Measurements from ENCODE around the gene DUSP23. TPM values are rescaled to one million over a fixed set of nuclear protein-coding genes. Genes with fewer than 3 reads are reported as not detected.

The DUSP23 gene
- total and polyA plus RNA-seq, 5 experiments from 2014 or later = 13.0 to 57.7 (median 50.0) TPM

- Mint-ChIP-seq H3K27me3 (peaks cover 3 to 23% (median 12%) of the 10 kb centered on the region in 5 donors), H3K4me1 (no peaks in the 10 kb centered on the region), H3K4me3 (no peak overlapping the region), H3K27ac (no peak overlapping the region), H3K9me3 (no peaks in the 10 kb centered on the region), H3K36me3 (no peaks in the 10 kb centered on the region)
- DNase-seq (no peak), ATAC-seq (no peak)
- POLR2A ChIA-PET = no interaction called here
Observed at GRCh38 chr1:159791461-159791860, 10.7 kb downstream of the DUSP23 start.

- Mint-ChIP-seq H3K4me3 (no peak overlapping the region), H3K9me3 (no peaks in the 10 kb centered on the region), H3K27me3 (peaks cover 3 to 19% (median 8%) of the 10 kb centered on the region in 5 donors), H3K36me3 (no peaks in the 10 kb centered on the region), H3K4me1 (peaks cover 12 to 21% (median 20%) of the 10 kb centered on the region in 4 donors), H3K27ac (no peak overlapping the region)
- POLR2A ChIA-PET = no interaction called here
- ATAC-seq (no peak), DNase-seq (no peak)
Observed at GRCh38 chr1:159795534-159795933, 14.8 kb downstream of the DUSP23 start.

DNA sequence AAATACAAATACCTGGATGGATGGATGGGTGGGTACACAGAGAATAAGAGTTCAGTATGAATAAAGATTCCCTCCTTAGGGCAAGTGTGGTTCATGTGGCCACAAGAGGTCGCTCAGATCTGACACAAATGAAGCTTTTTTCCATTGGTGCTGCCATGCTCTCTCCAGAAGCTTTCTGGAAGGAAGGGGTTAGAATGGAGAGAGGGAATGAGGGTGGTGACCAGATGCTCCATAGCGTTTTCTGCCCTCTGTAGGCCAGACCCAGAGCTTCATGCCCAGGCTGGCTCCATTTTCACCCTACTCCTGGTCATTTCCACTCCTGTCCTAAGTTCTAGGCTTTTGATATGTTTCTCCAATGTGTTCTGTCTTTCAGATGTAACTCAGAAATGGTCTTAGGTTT, 18.1 kb downstream of the DUSP23 start:
- Mint-ChIP-seq H3K27me3 (peaks cover 0 to 4% (median 0%) of the 10 kb centered on the region in 5 donors), H3K4me3 (no peak overlapping the region), H3K27ac (peak overlapping the region in 3 of 10 donors; percentile 6 to 16 (median 6)), H3K4me1 (peaks cover 21 to 53% (median 35%) of the 10 kb centered on the region in 4 donors), H3K36me3 (no peaks in the 10 kb centered on the region), H3K9me3 (no peaks in the 10 kb centered on the region)
- POLR2A ChIA-PET = interaction anchor here (0.7 to 1.9 kb wide), 2 partner anchors 56 to 125 kb away, joined by 3 to 4 read pairs; no protein-coding TSS in a partner anchor
- peak in 8 of 10 donors; percentile 13 to 44 (median 34) for DNase-seq
- peak; percentile 53 to 83 for ATAC-seq

- Mint-ChIP-seq H3K36me3 (no peaks in the 10 kb centered on the region), H3K9me3 (no peaks in the 10 kb centered on the region), H3K27me3 (peaks cover 0 to 3% (median 0%) of the 10 kb centered on the region in 5 donors), H3K4me3 (peak overlapping the region in 6 of 10 donors; percentile 52 to 92 (median 76)), H3K27ac (peak overlapping the region in 8 of 10 donors; percentile 53 to 90 (median 78)), H3K4me1 (peaks cover 24 to 59% (median 40%) of the 10 kb centered on the region in 4 donors)
- DNase-seq = no peak
- no peak for ATAC-seq
- POLR2A ChIA-PET = interaction anchor here (0.7 to 1.9 kb wide), 3 partner anchors 56 to 124 kb away, joined by 3 to 4 read pairs (median 4); no protein-coding TSS in a partner anchor
Observed at GRCh38 chr1:159799446-159799985, 18.8 kb downstream of the DUSP23 start.

GRCh38 chr1:159800177-159800930, 19.6 kb downstream of the DUSP23 start:
- H3K9me3 Mint-ChIP-seq = no peaks in the 10 kb centered on the region
- H3K27ac Mint-ChIP-seq = peak overlapping the region in 9 of 10 donors; percentile 53 to 93 (median 79)
- POLR2A ChIA-PET = interaction anchor here (1.0 to 1.9 kb wide), 2 partner anchors 55 to 91 kb away, joined by 4 read pairs; no protein-coding TSS in a partner anchor
- H3K4me3 Mint-ChIP-seq = peak overlapping the region; percentile 52 to 92 (median 73)
- H3K36me3 Mint-ChIP-seq = no peaks in the 10 kb centered on the region
- DNase-seq (peak in 5 of 10 donors; percentile 11 to 54 (median 35)), ATAC-seq (peak; percentile 70 to 80)
- peaks cover 26 to 67% (median 42%) of the 10 kb centered on the region in 4 donors for H3K4me1 Mint-ChIP-seq
- peaks cover 0 to 3% (median 0%) of the 10 kb centered on the region in 5 donors for H3K27me3 Mint-ChIP-seq

DNA sequence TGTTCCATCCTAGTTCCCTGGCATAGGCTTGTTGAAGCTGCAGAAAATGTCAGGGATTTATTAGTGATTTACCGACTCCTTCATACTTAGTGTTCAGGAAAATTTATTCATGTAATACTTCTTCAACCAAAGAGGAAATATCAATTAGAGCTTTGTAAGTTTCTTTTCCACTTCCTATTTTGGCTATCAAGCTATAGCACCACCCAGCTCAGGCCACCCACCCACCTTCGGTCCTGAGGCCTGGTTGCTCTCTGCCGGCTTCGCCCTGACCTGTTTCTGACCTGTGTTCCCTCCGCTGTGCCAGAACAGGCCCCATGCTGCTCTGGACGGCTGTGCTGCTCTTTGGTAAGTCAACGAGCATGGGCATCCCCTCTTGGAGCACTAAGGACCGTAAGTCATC, 21.3 kb downstream of the DUSP23 start, which contains the start of gene FCRL6:
TSS of gene FCRL6 (plus strand) at position 250 of the 400 bp plus-strand sequence. CDS start at position 315, 65 bp downstream.
- no peak for DNase-seq
- POLR2A ChIA-PET = no interaction called here
- Mint-ChIP-seq H3K4me3 (peak within 1 kb of the TSS in 7 of 10 donors; percentile 23 to 92 (median 70)), H3K27me3 (peaks cover 0 to 2% (median 0%) of the 10 kb centered on the region in 5 donors), H3K9me3 (no peaks in the 10 kb centered on the region), H3K36me3 (peaks cover 0 to 4% (median 0%) of the 10 kb centered on the region in 3 donors), H3K27ac (peak within 1 kb of the TSS in 7 of 10 donors; percentile 4 to 85 (median 60)), H3K4me1 (peaks cover 26 to 69% (median 43%) of the 10 kb centered on the region in 4 donors)
- ATAC-seq = no peak

GRCh38 chr1:159803956-159804689, 23.4 kb downstream of the DUSP23 start:
- Mint-ChIP-seq H3K36me3 (peaks cover 0 to 4% (median 0%) of the 10 kb centered on the region in 3 donors), H3K4me3 (peak overlapping the region in 4 of 10 donors; percentile 35 to 92 (median 48)), H3K4me1 (peaks cover 26 to 62% (median 39%) of the 10 kb centered on the region in 4 donors), H3K27ac (peak overlapping the region in 1 of 10 donors; percentile 63), H3K9me3 (no peaks in the 10 kb centered on the region), H3K27me3 (peaks cover 0 to 4% (median 2%) of the 10 kb centered on the region in 5 donors)
- no peak for DNase-seq
- POLR2A ChIA-PET = no interaction called here
- ATAC-seq = no peak

GRCh38 chr1:159804924-159805323, 24.2 kb downstream of the DUSP23 start:
- POLR2A ChIA-PET = no interaction called here
- peak overlapping the region in 2 of 10 donors; percentile 6 to 92 for H3K4me3 Mint-ChIP-seq
- peak overlapping the region in 4 of 10 donors; percentile 0 to 78 (median 11) for H3K27ac Mint-ChIP-seq
- no peak for DNase-seq
- H3K36me3 Mint-ChIP-seq = peaks cover 0 to 4% (median 0%) of the 10 kb centered on the region in 3 donors
- H3K4me1 Mint-ChIP-seq = peaks cover 23 to 56% (median 32%) of the 10 kb centered on the region in 4 donors
- ATAC-seq = no peak
- H3K27me3 Mint-ChIP-seq = peaks cover 0 to 4% (median 2%) of the 10 kb centered on the region in 5 donors
- no peaks in the 10 kb centered on the region for H3K9me3 Mint-ChIP-seq

DNA sequence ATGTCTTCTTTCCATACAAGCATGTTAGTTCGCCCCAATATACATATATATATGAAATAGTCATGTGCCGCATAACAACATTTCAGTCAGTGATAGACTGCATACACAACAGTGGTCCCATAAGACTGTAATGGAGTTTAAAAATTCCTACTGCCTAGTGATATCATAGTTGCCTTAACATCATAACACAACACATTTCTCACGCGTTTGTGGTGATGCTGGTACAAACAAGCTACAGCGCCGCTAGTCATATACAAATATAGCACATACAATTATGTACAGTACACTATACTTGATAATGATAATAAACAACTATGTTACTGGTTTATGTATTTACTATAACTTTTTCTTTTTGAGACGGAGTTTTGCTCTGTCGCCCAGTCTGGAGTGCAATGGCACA, 35.2 kb downstream of the DUSP23 start:
- peaks cover 0 to 5% (median 2%) of the 10 kb centered on the region in 4 donors for H3K4me1 Mint-ChIP-seq
- H3K4me3 Mint-ChIP-seq = no peak overlapping the region
- H3K9me3 Mint-ChIP-seq = no peaks in the 10 kb centered on the region
- POLR2A ChIA-PET = no interaction called here
- no peak overlapping the region for H3K27ac Mint-ChIP-seq
- no peaks in the 10 kb centered on the region for H3K27me3 Mint-ChIP-seq
- no peak for DNase-seq
- ATAC-seq = no peak
- no peaks in the 10 kb centered on the region for H3K36me3 Mint-ChIP-seq

DNA sequence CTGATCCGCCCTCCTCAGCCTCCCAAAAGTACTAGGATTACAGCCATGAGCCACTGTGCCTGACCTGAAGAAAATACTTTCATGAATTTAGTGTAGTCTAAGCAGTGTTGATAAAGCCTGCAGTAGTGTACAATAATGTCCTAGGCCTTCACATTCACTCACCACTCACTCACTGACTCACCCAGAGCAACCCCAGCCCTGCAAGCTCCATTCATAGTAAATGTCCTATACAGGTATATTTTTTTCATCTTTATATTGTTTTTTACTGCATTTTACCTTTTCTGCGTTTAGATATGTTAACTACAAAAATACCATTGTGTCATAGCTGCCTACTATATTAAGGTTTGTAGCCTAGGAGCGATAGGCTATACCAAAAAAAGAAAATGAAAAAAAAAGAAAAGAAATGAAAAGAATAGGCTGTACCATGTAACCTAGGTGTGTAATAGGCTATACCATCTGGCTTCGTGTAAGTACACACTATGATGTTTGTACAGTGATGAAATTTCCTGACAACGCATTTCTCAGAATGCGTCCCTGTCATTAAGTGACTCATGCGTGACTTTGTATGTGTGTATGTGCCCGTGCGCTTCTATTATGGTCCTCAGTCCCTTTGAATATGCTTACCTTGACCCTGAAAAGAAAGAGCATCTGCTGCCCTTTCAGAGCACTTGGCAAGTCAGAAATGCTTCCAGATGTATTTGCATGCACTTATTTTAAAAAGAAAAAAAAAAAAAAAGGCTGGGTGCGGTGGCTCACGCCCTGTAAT, 36.7 kb downstream of the DUSP23 start:
- ATAC-seq (no peak), DNase-seq (no peak)
- Mint-ChIP-seq H3K4me1 (peaks cover 4 to 9% (median 6%) of the 10 kb centered on the region in 4 donors), H3K4me3 (no peak overlapping the region), H3K27me3 (no peaks in the 10 kb centered on the region), H3K27ac (peak overlapping the region in 2 of 10 donors; percentile 16 to 39), H3K9me3 (no peaks in the 10 kb centered on the region), H3K36me3 (no peaks in the 10 kb centered on the region)
- POLR2A ChIA-PET = no interaction called here

GRCh38 chr1:159821171-159821867, 40.6 kb downstream of the DUSP23 start:
- Mint-ChIP-seq H3K36me3 (no peaks in the 10 kb centered on the region), H3K9me3 (peaks cover 0 to 3% (median 0%) of the 10 kb centered on the region in 9 donors), H3K27me3 (no peaks in the 10 kb centered on the region), H3K4me1 (peaks cover 27 to 44% (median 36%) of the 10 kb centered on the region in 4 donors), H3K4me3 (no peak overlapping the region), H3K27ac (peak overlapping the region in 2 of 10 donors; percentile 24 to 40)
- peak in 1 of 2 donors; percentile 35 for ATAC-seq
- no peak for DNase-seq
- POLR2A ChIA-PET = interaction anchor here (1.1 kb wide), 1 partner anchor 32 kb away, joined by 4 read pairs; no protein-coding TSS in a partner anchor
